Measurements from ENCODE around the gene FREM1.

GRCh38 chr9:14907696-14908095 lies 2.5 kb downstream of the FREM1 start:
- no peak for TF ChIP-seq RAD21 (IDR thresholded peaks at IDR 0.05; ENCODE audit: low read depth)
- no peak for TF ChIP-seq CREB1 (IDR thresholded peaks at IDR 0.05; ENCODE audit: low read depth)
- TF ChIP-seq CEBPB (IDR thresholded peaks at IDR 0.05), result no peak
- no peak for TF ChIP-seq NFIC (IDR thresholded peaks at IDR 0.05)
- TF ChIP-seq REST (IDR thresholded peaks at IDR 0.05; ENCODE audit: low read depth), result no peak
- TF ChIP-seq EGR1 (IDR thresholded peaks at IDR 0.05), result no peak

Measured in Ishikawa (cell line).